Ascending aorta (tissue), 2 donors: Measurements from ENCODE around the gene PPP1R37. TPM values are rescaled to one million over a fixed set of nuclear protein-coding genes. Genes with fewer than 3 reads are reported as not detected.

ENCODE experiments used
- DNase-seq, 2 donors: peaks; one replicate each; pipeline ENCODE4 v3.0.0-alpha.2; 2019; ENCODE audit warnings: low spot score in 2 of 2
- H3K27ac ChIP-seq, 2 donors: fragments of 200-600 bp; sonication (generic); one replicate each; pipeline ENCODE4 v1.5.1; 2016 to 2017; ENCODE audit warnings: mild to moderate bottlenecking in 1 of 2
- H3K27me3 ChIP-seq: fragments of 200-600 bp; sonication (generic); one replicate; pipeline ENCODE4 v1.5.1; 2017
- H3K36me3 ChIP-seq, 2 donors: fragments of 200-600 bp; sonication (generic); one replicate each; pipeline ENCODE4 v1.5.1; 2016
- H3K4me1 ChIP-seq, 2 donors: fragments of 200-600 bp; sonication (generic); one replicate each; pipeline ENCODE4 v1.5.1; 2016 to 2017; ENCODE audit warnings: mild to moderate bottlenecking in 1 of 2
- H3K4me3 ChIP-seq, 2 donors: fragments of 200-600 bp; sonication (generic); one replicate each; pipeline ENCODE4 v1.5.1; 2016 to 2017; ENCODE audit warnings: mild to moderate bottlenecking in 1 of 2
- H3K9me3 ChIP-seq, 2 donors: fragments of 200-600 bp; sonication (generic); one replicate each; pipeline ENCODE4 v1.5.1; 2016
- intact Hi-C: fragments of 100-400 bp; cut with DNase I; formaldehyde crosslinking; loops from one replicate; pipeline ENCODE4 v1.15.1; 2023
- total RNA-seq: library from RNA; depleted of rRNA; stranded (reverse); fragments of >200 nt; gene quantifications from one replicate; pipeline ENCODE4 v1.1.0, GENCODE V29; 2016
- TF ChIP-seq, protein P1 (sequence below), 3 experiments: fragments of 200-600 bp in 2 of 3; fragments of 450-650 bp in 1 of 3; sonication (generic) in 2 of 3; IDR thresholded peaks; one replicate each; pipeline ENCODE4 v1.5.1; 2016 to 2019; ENCODE audit warnings: antibody characterized with exemption in 3 of 3, mild to moderate bottlenecking in 1 of 3, moderate library complexity in 1 of 3

The PPP1R37 gene
- total RNA-seq, 1 donor from 2014 or later = 17.6 TPM

DNA sequence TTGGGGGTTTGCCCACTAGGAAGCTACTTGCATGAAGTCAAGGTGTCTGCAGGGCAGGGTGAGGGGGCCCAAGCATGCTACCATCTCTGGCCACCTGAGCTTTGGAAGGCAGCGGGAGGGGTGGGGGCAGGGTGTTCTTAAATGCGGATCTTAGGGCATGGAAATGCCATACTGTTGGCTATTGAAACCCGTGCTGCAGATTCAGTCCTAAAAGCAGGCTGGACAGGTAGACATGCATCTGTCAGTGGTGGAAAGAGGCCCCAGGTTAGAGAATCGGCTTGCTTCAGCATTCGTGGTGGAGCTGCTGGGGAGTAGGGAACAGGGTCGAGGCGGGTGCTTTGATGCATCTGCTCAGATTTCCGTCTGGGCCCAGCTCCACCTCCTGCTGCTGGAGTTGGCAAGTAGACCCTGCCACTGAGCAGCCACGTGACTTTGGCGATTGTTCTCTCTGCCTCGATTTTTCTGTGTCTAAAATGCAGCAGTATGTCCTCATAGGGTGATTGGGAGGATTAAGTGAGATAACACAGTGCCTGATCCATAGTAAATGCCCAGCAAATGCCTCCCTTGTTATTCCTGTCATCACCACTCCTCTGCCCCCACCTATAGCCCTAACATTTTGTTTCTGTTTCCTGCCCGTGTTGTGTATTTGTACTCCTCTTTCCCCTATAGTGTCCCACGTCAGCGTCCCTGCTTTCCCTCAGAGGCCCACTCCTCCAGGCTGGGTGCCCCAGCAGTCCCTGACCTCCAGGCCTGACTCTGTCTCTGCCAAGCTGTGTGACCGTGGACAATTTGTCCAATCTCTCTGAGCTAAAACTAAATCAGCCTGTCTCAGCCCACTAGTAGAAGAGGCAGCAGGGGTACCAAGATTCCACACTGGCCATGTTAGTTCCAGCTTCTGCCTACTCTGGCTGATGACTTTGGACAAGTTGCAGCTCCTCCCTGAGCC lies 5.8 kb downstream of the PPP1R37 start:
- no peak for DNase-seq
- Histone ChIP-seq H3K4me1 (peaks cover 8 to 20% of the 10 kb centered on the region in 2 donors), H3K9me3 (no peaks in the 10 kb centered on the region), H3K36me3 (no peaks in the 10 kb centered on the region), H3K27ac (no peak overlapping the region), H3K4me3 (no peak overlapping the region), H3K27me3 (no peaks in the 10 kb centered on the region)
- TF ChIP-seq, protein P1, sequence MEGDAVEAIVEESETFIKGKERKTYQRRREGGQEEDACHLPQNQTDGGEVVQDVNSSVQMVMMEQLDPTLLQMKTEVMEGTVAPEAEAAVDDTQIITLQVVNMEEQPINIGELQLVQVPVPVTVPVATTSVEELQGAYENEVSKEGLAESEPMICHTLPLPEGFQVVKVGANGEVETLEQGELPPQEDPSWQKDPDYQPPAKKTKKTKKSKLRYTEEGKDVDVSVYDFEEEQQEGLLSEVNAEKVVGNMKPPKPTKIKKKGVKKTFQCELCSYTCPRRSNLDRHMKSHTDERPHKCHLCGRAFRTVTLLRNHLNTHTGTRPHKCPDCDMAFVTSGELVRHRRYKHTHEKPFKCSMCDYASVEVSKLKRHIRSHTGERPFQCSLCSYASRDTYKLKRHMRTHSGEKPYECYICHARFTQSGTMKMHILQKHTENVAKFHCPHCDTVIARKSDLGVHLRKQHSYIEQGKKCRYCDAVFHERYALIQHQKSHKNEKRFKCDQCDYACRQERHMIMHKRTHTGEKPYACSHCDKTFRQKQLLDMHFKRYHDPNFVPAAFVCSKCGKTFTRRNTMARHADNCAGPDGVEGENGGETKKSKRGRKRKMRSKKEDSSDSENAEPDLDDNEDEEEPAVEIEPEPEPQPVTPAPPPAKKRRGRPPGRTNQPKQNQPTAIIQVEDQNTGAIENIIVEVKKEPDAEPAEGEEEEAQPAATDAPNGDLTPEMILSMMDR (IDR thresholded peaks at IDR 0.05) = no peak
- intact Hi-C loops = no loop called here

DNA sequence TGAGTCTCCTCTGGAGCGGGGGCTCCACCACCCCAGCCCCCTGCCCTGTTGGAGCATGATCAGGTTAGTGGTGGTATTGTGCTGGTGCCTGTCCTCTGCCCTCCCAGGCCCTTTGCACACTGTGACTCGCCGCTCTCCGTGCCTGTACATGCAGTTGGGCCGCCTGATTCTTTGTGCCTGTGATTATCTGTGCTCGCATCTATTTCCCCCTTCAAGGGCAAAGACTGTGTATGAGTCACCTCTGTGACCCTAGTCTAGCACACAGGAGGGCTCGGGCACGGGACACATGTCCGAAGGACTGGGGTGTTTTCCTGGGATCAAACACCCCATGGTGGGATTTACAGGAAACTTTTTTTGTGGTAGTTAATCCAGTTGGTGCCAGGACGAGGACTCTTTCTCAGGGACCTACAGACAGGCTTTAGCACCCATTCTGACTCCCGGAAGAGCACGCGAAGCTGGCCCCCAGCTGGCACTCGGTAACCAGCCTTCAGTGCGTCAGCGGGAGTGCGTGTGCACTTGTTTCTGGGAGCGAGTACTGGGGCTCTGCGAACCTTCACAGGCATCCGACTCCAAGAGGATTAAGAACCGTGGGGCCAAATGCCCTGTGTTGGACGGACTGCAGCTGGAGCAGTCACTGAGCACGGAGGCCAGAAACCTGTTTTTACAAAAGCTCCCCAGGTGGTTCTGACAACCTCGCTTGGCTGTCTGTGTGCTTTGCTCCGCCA lies 6.7 kb downstream of the PPP1R37 start:
- H3K4me1 ChIP-seq = peaks cover 3 to 12% of the 10 kb centered on the region in 2 donors
- no peaks in the 10 kb centered on the region for H3K9me3 ChIP-seq
- no peak overlapping the region for H3K4me3 ChIP-seq
- H3K36me3 ChIP-seq = no peaks in the 10 kb centered on the region
- TF ChIP-seq, protein P1 (IDR thresholded peaks at IDR 0.05) = no peak
- intact Hi-C loops = no loop called here
- H3K27ac ChIP-seq = no peak overlapping the region
- DNase-seq = no peak
- H3K27me3 ChIP-seq = no peaks in the 10 kb centered on the region

DNA sequence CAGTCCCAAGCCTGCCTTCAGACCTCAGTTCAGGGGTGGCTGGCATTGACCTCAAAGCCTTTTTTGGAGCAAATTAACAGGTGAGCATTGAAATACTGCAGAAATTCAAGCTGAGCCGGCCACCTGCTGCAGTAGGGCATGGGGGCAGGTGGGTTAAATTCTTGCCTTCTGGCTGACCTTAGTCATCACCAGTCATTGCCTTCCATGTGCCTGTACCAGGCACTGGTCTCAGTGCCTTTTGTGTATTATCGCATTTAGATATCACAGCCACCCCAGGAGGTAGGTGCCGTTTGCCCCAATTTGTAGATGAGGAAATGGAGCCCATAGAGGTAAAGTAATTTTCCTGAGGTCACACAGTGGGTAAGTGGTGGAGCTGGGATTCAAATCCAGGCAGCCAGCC lies 7.2 kb downstream of the PPP1R37 start:
- Histone ChIP-seq H3K4me3 (no peak overlapping the region), H3K4me1 (peaks cover under 1 to 6% of the 10 kb centered on the region in 2 donors), H3K27ac (no peak overlapping the region), H3K9me3 (no peaks in the 10 kb centered on the region), H3K36me3 (no peaks in the 10 kb centered on the region), H3K27me3 (no peaks in the 10 kb centered on the region)
- TF ChIP-seq, protein P1 (IDR thresholded peaks at IDR 0.05) = no peak
- no peak for DNase-seq
- intact Hi-C loops = no loop called here

DNA sequence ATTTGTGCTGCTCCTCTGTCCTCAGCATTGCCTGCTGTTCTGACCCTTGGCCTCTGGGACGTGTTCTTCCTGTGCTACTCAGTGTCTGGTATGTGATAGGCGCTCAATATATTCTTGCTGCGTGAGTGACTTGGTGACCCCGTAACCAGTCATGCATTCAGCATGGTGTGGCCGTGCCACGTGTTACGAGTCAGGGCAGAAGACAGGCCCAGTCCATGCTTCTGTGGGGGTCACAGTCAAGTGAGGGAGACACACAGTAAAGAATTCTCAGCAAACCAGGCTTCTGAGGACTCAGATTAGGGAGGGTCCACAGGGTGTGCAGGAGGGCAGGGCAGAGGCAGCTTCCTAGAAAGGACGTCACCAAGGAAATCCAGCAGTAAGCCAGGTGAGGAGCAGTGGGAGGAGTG lies 7.9 kb downstream of the PPP1R37 start:
- intact Hi-C loops = no loop called here
- Histone ChIP-seq H3K27me3 (no peaks in the 10 kb centered on the region), H3K36me3 (no peaks in the 10 kb centered on the region), H3K4me3 (no peak overlapping the region), H3K27ac (no peak overlapping the region), H3K4me1 (peaks cover 0 to 6% of the 10 kb centered on the region in 2 donors), H3K9me3 (no peaks in the 10 kb centered on the region)
- TF ChIP-seq, protein P1 (IDR thresholded peaks at IDR 0.05) = no peak
- no peak for DNase-seq

DNA sequence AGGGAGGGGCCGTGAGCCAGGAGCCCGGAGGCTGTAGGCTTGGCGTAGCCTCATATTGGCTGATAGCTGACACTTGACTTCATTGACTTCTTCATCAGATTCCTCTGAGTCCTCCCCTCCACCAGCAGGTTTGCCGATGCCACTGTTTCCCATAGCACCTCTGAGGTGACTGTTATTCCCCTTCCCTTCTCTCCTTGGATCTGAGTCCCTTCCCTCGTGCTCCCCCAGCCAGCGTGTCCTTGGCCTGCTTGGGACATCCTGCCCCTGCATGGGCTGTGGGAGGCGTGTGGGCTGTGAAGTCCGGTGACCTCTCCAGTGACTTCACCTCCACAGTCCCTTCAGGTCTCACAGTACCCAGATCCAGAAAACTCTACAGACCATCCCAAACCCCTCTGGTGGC lies 8.8 kb downstream of the PPP1R37 start:
- DNase-seq = no peak
- no peaks in the 10 kb centered on the region for H3K27me3 ChIP-seq
- no peak overlapping the region for H3K4me3 ChIP-seq
- H3K36me3 ChIP-seq = no peaks in the 10 kb centered on the region
- intact Hi-C loops = no loop called here
- peaks cover 0 to 6% of the 10 kb centered on the region in 2 donors for H3K4me1 ChIP-seq
- no peak overlapping the region for H3K27ac ChIP-seq
- H3K9me3 ChIP-seq = no peaks in the 10 kb centered on the region
- TF ChIP-seq, protein P1 (IDR thresholded peaks at IDR 0.05) = no peak
